Heart right ventricle (tissue), 16 donors: Measurements from ENCODE around the gene PTAFR. TPM values are rescaled to one million over a fixed set of nuclear protein-coding genes. Genes with fewer than 3 reads are reported as not detected.

Experiments used
- ATAC-seq, 8 donors: fragments of 200-7000 bp; cut with Tn5 transposase; one replicate each; pipeline ENCODE4 v1.9.1; 2020; ENCODE audit warnings: mild to moderate bottlenecking in 8 of 8, moderate library complexity in 8 of 8, moderate number of reproducible peaks in 1 of 8
- DNase-seq, 2 donors: peaks; one replicate each; pipeline ENCODE4 v3.0.0-alpha.2; 2020
- H3K27ac ChIP-seq, 10 donors: fragments of 200-600 bp; sonication (generic) in 2 of 10; one replicate each; pipeline versions ENCODE4 v1.5.0 to v1.8.0; 2020 to 2022; ENCODE audit warnings: mild to moderate bottlenecking in 3 of 10
- H3K27me3 ChIP-seq, 7 donors: fragments of 200-600 bp; one replicate each; pipeline ENCODE4 v1.8.0; 2021 to 2022; ENCODE audit warnings: mild to moderate bottlenecking in 2 of 7
- H3K36me3 ChIP-seq, 9 donors: fragments of 200-600 bp; sonication (generic) in 1 of 9; one replicate each; pipeline versions ENCODE4 v1.5.0 to v1.8.0; 2020 to 2022; ENCODE audit warnings: mild to moderate bottlenecking in 2 of 9
- H3K4me1 ChIP-seq, 9 donors: fragments of 200-600 bp; sonication (generic) in 1 of 9; one replicate each; pipeline versions ENCODE4 v1.5.0 to v1.8.0; 2020 to 2022; ENCODE audit warnings: mild to moderate bottlenecking in 4 of 9
- H3K4me3 ChIP-seq, 10 donors: fragments of 200-600 bp; sonication (generic) in 2 of 10; one replicate each; pipeline versions ENCODE4 v1.5.0 to v1.8.0; 2020 to 2022; ENCODE audit warnings: mild to moderate bottlenecking in 7 of 10, moderate library complexity in 2 of 10
- H3K9me3 ChIP-seq, 11 donors: fragments of 200-600 bp in 10 of 11; sonication (generic) in 2 of 11; one replicate each; pipeline versions ENCODE4 v1.5.0 to v1.8.0; 2013 to 2022; ENCODE audit warnings: mild to moderate bottlenecking in 2 of 11, control low read depth in 1 of 11, moderate library complexity in 1 of 11
- CTCF ChIP-seq, 9 donors: fragments of 200-600 bp; sonication (generic) in 2 of 9; IDR thresholded peaks; one replicate each; pipeline versions ENCODE4 v1.5.0 to v1.8.0; 2021 to 2022; ENCODE audit warnings: antibody characterized with exemption in 9 of 9, mild to moderate bottlenecking in 5 of 9, moderate library complexity in 1 of 9
- WGBS, 2 donors: extraction: QIAGEN DNeasy Blood & Tissue Kit; methylation state at CpG; one replicate each; pipeline ENCODE4 v1.1.7; 2013; ENCODE audit warnings: inconsistent platforms in 1 of 2; 5-methylcytosine and 5-hydroxymethylcytosine counted together
- intact Hi-C, 10 donors: fragments of 100-400 bp; cut with DNase I; formaldehyde crosslinking; loops; one replicate each; pipeline versions ENCODE4 v1.11.1 to v1.14.2; 2022
- polyA plus RNA-seq, 2 donors: library from polyadenylated mRNA; stranded (reverse); fragments of 200-250 nt; gene quantifications; one replicate each; pipeline ENCODE4 v1.2.3, GENCODE V29; 2013
- total RNA-seq, 10 donors: library from RNA; stranded (reverse); fragmentation: NEBNext Ultra II Directional in 3 of 10; extraction: Animal tissue kit (Norgen Biotek cat#: 25700) in 3 of 10; gene quantifications; one replicate each; pipeline versions ENCODE4 v1.2.1 to v1.2.4, GENCODE V29; 2021 to 2023
- donor health status: Arrhythmogenic right ventricular cardiomyopathy.
- donor health status: ischemic (EF 13 %, LVEDD 7.1; RV severe dilation, severe dysfunction).
- donor health status: healthy with polysubstance abuse.
- donor health status: DM: no; HTN: yes; CAD: no.
- donor health status: DM: no; HTN: no; CAD: no.
- donor health status: ischemic (EF 25% LVEDD 6.9; RV normal size, moderate dysfunction).
- donor health status: ischemic (EF 25% LVEDD 5.7; RV mildly dilated, moderate dysfunction).
- donor health status: healthy.
- donor health status: DM: yes; HTN: yes; CAD: no.
- donor health status: Ischemic cardiomyopathy.
- donor health status: ischemic (EF 35%, LVEDD 5.7; RV mildly dilated, moderate dysfunction).
- donor health status: nonischemic (EF 11% LVEDD 7.7; RV severe dilation, severe dysfunction).
- donor health status: DM: yes; HTN: yes; CAD: no.
- donor health status: PGD.
- donor health status: ischemic (EF 29% LVEDD 5.4; RV normal size, mild dysfunction).
- donor health status: nonischemic (EF 23%, LVEDD 6.1; RV moderate dilation, normal function).

PTAFR gene
- total and polyA plus RNA-seq, 12 donors = 0.73 to 13.4 (median 1.4) TPM

GRCh38 chr1:28113242-28113572, 63.3 kb downstream of the PTAFR start:
- Histone ChIP-seq H3K4me1 (peaks cover 0 to 62% (median 0%) of the 10 kb centered on the region in 9 donors), H3K27ac (peak overlapping the region in 2 of 10 donors; percentile 5 to 87), H3K9me3 (no peaks in the 10 kb centered on the region), H3K27me3 (no peaks in the 10 kb centered on the region), H3K4me3 (no peak overlapping the region), H3K36me3 (no peaks in the 10 kb centered on the region)
- DNase-seq = no peak
- TF ChIP-seq CTCF (IDR thresholded peaks at IDR 0.05) = peak in 1 of 9 donors; percentile 23
- intact Hi-C loops = loop anchor here in 1 of 10 donors (10.0 kb wide), 1 partner anchor 62 kb away; the partner anchor contains the start of gene PTAFR
- no peak for ATAC-seq
- WGBS, 2 donors = 83 to 84% methylated on average over 3 of the region's 3 CpGs

GRCh38 chr1:28112388-28113241, 63.9 kb downstream of the PTAFR start:
- intact Hi-C loops = loop anchor here in 1 of 10 donors (10.0 kb wide), 1 partner anchor 62 kb away; the partner anchor contains the start of gene PTAFR
- H3K27me3 ChIP-seq = no peaks in the 10 kb centered on the region
- WGBS, 2 donors = 77 to 80% methylated on average over 5 of the region's 5 CpGs
- no peaks in the 10 kb centered on the region for H3K9me3 ChIP-seq
- DNase-seq = peak in 1 of 2 donors; percentile 8
- peaks cover 0 to 68% (median 0%) of the 10 kb centered on the region in 9 donors for H3K4me1 ChIP-seq
- H3K4me3 ChIP-seq = no peak overlapping the region
- peak overlapping the region in 2 of 10 donors; percentile 5 to 87 for H3K27ac ChIP-seq
- peak in 1 of 9 donors; percentile 23 for TF ChIP-seq CTCF (IDR thresholded peaks at IDR 0.05)
- H3K36me3 ChIP-seq = no peaks in the 10 kb centered on the region
- ATAC-seq = peak in 4 of 8 donors; percentile 31 to 72 (median 50)

GRCh38 chr1:28111157-28111556, 65.3 kb downstream of the PTAFR start:
- Histone ChIP-seq H3K4me1 (peaks cover 0 to 72% (median 0%) of the 10 kb centered on the region in 9 donors), H3K36me3 (no peaks in the 10 kb centered on the region), H3K4me3 (no peak overlapping the region), H3K9me3 (no peaks in the 10 kb centered on the region), H3K27ac (peak overlapping the region in 2 of 10 donors; percentile 12 to 87), H3K27me3 (no peaks in the 10 kb centered on the region)
- 80 to 92% methylated on average over 2 of the region's 2 CpGs for WGBS, 2 donors
- intact Hi-C loops = loop anchor here in 1 of 10 donors (10.0 kb wide), 1 partner anchor 64 kb away; the partner anchor contains the start of gene PTAFR
- no peak for TF ChIP-seq CTCF (IDR thresholded peaks at IDR 0.05)
- peak in 3 of 8 donors; percentile 31 to 49 (median 33) for ATAC-seq
- DNase-seq = no peak

- Histone ChIP-seq H3K4me1 (peaks cover 0 to 67% (median 0%) of the 10 kb centered on the region in 9 donors), H3K27ac (peak overlapping the region in 2 of 10 donors; percentile 12 to 87), H3K9me3 (no peaks in the 10 kb centered on the region), H3K36me3 (no peaks in the 10 kb centered on the region), H3K4me3 (no peak overlapping the region), H3K27me3 (no peaks in the 10 kb centered on the region)
- intact Hi-C loops = loop anchor here in 1 of 10 donors (10.0 kb wide), 1 partner anchor 64 kb away; the partner anchor contains the start of gene PTAFR
- WGBS, 2 donors = 75 to 90% methylated on average over 1 of the region's 1 CpG
- no peak for DNase-seq
- no peak for TF ChIP-seq CTCF (IDR thresholded peaks at IDR 0.05)
- ATAC-seq = no peak
Measured at GRCh38 chr1:28110555-28110954, 65.9 kb downstream of the PTAFR start.
